ENCODE measurements around the gene PCSK6. TPM values are rescaled to one million over a fixed set of nuclear protein-coding genes. Genes with fewer than 3 reads are reported as not detected.

PCSK6 gene
- total and polyA plus RNA-seq, 2 of the 8 experiments (the other 6 are each of a cell fraction or from before 2014, with no cell fraction given) = 1.9 to 4.0 TPM

DNA sequence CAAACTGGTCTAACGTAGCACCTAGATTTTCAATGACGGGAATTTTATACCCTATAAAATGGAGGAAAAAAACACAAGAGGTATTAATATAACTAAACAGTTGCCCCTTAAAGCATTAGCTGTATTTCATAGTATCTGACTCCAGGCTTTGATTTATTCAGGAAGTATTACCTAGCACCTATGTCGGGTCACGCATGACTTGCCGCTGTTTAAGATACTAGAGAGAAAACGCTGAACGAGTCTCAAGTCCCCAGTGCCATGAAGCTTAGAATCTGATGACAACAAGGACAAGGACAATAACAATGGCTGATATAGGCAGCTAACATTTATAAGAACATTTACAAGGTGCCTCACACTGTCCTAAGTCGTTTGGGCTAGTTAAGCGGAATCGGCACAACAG lies 196.4 kb downstream of the PCSK6 start:
- H3K27ac ChIP-seq (ENCODE audit: low read depth, low read length) = no peak overlapping the region
- no peak overlapping the region for H4K8ac ChIP-seq (ENCODE audit: extremely low read depth, insufficient read depth, low read length)
- H3K14ac ChIP-seq (ENCODE audit: insufficient read length) = no peak overlapping the region
- WGBS, 2 experiments (ENCODE audit: extremely low coverage in 1 of 2, insufficient coverage in 1 of 2, insufficient read length in 1 of 2, insufficient replicate concordance in 2 of 2, low coverage in 1 of 2, low lambda C conversion rate in 2 of 2, missing lambda C conversion rate in 1 of 2) = 89% methylated on average over 10 of the region's 10 CpGs; no CpG with 5 or more reads in 1 of the 2 experiments
- peak overlapping the region; percentile 72 to 73 for H3K4me2 ChIP-seq (ENCODE audit: insufficient read depth in 1 of 2, low read depth in 2 of 2, low read length in 2 of 2)
- H3K4me1 ChIP-seq (replicated peaks in 1 of 4; ENCODE audit: control insufficient read depth in 3 of 4, insufficient read depth in 4 of 4, low read length in 3 of 4) = peaks cover 3 to 5% (median 4%) of the 10 kb centered on the region in 4 experiments; a peak in 4 of 7 replicates
- no peaks in the 10 kb centered on the region for H3K27me3 ChIP-seq (replicated peaks in 1 of 4; ENCODE audit: control insufficient read depth in 3 of 4, extremely low read depth in 1 of 4, insufficient read depth in 3 of 4, low read length in 3 of 4)
- H3K79me1 ChIP-seq (ENCODE audit: low read depth, low read length) = peaks cover 6% of the 10 kb centered on the region
- H4K20me1 ChIP-seq (replicated peaks in 1 of 2; ENCODE audit: control insufficient read depth in 1 of 2, insufficient read depth in 2 of 2, low read length in 2 of 2) = peaks cover 10 to 15% of the 10 kb centered on the region in 2 experiments
- no peak overlapping the region for H4K5ac ChIP-seq (ENCODE audit: insufficient read length, low read depth, low read length)
- H2AK5ac ChIP-seq (ENCODE audit: low read depth, low read length) = no peak overlapping the region
- H3K79me2 ChIP-seq (ENCODE audit: control insufficient read depth in 1 of 2, insufficient read depth in 2 of 2, low read length in 2 of 2) = peaks cover 31 to 62% of the 10 kb centered on the region in 2 experiments
- CTCF ChIA-PET (ENCODE audit: partially characterized antibody) = interaction anchor here (0.7 to 2.8 kb wide), 9 partner anchors 9 to 363 kb away, joined by 3 to 21 read pairs (median 3); partner anchors contain the start of gene CHSY1
- peaks cover 6% of the 10 kb centered on the region; the same call in 1 of the 2 replicates for H3K23me2 ChIP-seq (ENCODE audit: low read depth, low read length)
- H3K36me3 ChIP-seq (ENCODE audit: control insufficient read depth in 2 of 4, insufficient read depth in 4 of 4, low read length in 3 of 4) = peaks cover 0 to 17% (median 4%) of the 10 kb centered on the region in 4 experiments; a peak in 4 of 8 replicates
- no peak overlapping the region for H3K9ac ChIP-seq (replicated peaks in 1 of 4; ENCODE audit: extremely low read depth in 1 of 4, low read depth in 3 of 4, low read length in 3 of 4)
- H3K18ac ChIP-seq (ENCODE audit: extremely low read depth, low read length) = no peak overlapping the region
- POLR2A ChIA-PET (ENCODE audit: partially characterized antibody) = interaction anchor here (1.2 to 2.2 kb wide), 3 partner anchors 8 to 235 kb away, joined by 4 to 5 read pairs (median 5); no protein-coding TSS in a partner anchor
- H3K4ac ChIP-seq (replicated peaks; ENCODE audit: insufficient read length, low read depth, low read length) = no peak overlapping the region
- no peak overlapping the region for H2BK12ac ChIP-seq (ENCODE audit: low read depth, low read length)
- H3K56ac ChIP-seq (replicated peaks; ENCODE audit: insufficient read length, low read depth, low read length) = no peak overlapping the region
- no peak overlapping the region for H4K91ac ChIP-seq (replicated peaks; ENCODE audit: insufficient read length, low read length)
- TF ChIP-seq SRF (IDR thresholded peaks at IDR 0.05; ENCODE audit: low read depth, low read length) (no peak), HDAC6 (IDR thresholded peaks at IDR 0.05; ENCODE audit: low read depth, low read length) (no peak), EZH2 (IDR thresholded peaks at IDR 0.05; ENCODE audit: low read depth, low read length, severe bottlenecking) (no peak)
- H2AFZ ChIP-seq (ENCODE audit: low read length) = no peak overlapping the region
- H2BK120ac ChIP-seq (replicated peaks; ENCODE audit: low read depth, low read length) = no peak overlapping the region
- FAIRE-seq = no peak
- H2BK5ac ChIP-seq (ENCODE audit: low read depth, low read length) = no peak overlapping the region
- peak overlapping the region; percentile 19 to 95 (median 94); a peak in 5 of 8 replicates for H3K4me3 ChIP-seq (ENCODE audit: extremely low read depth in 1 of 4, insufficient read depth in 2 of 4, low read depth in 3 of 4, low read length in 4 of 4)
- H3K23ac ChIP-seq (ENCODE audit: insufficient read length) = no peak overlapping the region
- no peaks in the 10 kb centered on the region for H3K9me3 ChIP-seq (ENCODE audit: insufficient read depth in 2 of 2, low read depth in 1 of 2, low read length in 1 of 2)
- H2BK15ac ChIP-seq (ENCODE audit: low read length) = no peak overlapping the region
- DNase-seq (ENCODE audit: low read depth in 1 of 2, low spot score in 2 of 2) = no peak
- H2BK20ac ChIP-seq (ENCODE audit: low read length) = no peak overlapping the region

All from H1 (cell line).